Muscle layer of colon (tissue), 2 donors: ENCODE measurements around the gene MAN1C1.
A peak's percentile ranks its signal among the peaks of the same experiment; 100 is the strongest.
"Not testable (repeated sequence)": the region's sequence is repeated elsewhere in the genome, so short reads cannot be mapped to it uniquely, and the experiment has no call there.

Experiments used
- H3K27ac ChIP-seq: one replicate; pipeline ENCODE4 v1.7.0; 2013; ENCODE audit warnings: low read depth, mild to moderate bottlenecking, low read length, moderate library complexity
- H3K27me3 ChIP-seq, 2 donors: one replicate each; pipeline ENCODE4 v1.7.0; 2013; ENCODE audit warnings: low read length in 2 of 2, mild to moderate bottlenecking in 2 of 2; ENCODE audit not compliant: insufficient read depth in 2 of 2, control insufficient read depth in 1 of 2
- H3K36me3 ChIP-seq: one replicate; pipeline ENCODE4 v1.7.0; 2013; ENCODE audit warnings: mild to moderate bottlenecking, low read length; ENCODE audit not compliant: insufficient read depth
- H3K4me1 ChIP-seq: one replicate; pipeline ENCODE4 v1.7.0; 2013; ENCODE audit warnings: mild to moderate bottlenecking, low read length; ENCODE audit not compliant: insufficient read depth
- H3K4me3 ChIP-seq, 2 donors: one replicate each; pipeline ENCODE4 v1.7.0; 2013; ENCODE audit warnings: low read length in 2 of 2, low read depth in 1 of 2, mild to moderate bottlenecking in 1 of 2, moderate library complexity in 1 of 2
- H3K9ac ChIP-seq: one replicate; pipeline ENCODE4 v1.7.0; 2013; ENCODE audit warnings: low read length
- H3K9me3 ChIP-seq: one replicate; pipeline ENCODE4 v1.7.0; 2013; ENCODE audit warnings: mild to moderate bottlenecking, low read length
- donor health status: abdominal sarcoma.
- donor health status: Adenocarcinoma of cecum.

MAN1C1 gene

DNA sequence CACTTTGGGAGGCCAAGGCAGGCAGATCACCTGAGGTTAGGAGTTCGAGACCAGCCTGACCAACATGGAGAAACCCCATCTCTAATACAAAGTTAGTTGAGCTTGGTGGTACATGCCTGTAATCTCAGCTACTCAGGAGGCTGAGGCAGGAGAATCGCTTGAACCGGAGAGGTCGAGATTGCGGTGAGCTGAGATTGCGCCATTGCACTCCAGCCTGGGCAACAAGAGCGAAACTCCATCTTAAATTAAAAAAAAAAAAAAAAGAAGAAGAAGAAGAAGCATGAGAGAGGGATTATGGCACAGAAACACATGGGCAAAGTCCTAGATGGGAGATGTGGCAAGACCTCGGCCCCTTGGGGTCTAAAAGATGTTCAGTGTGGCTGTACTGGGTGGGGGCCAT, 82.5 kb downstream of the MAN1C1 start:
- Histone ChIP-seq H3K27ac (peak overlapping the region; percentile 73), H3K4me1 (peaks cover 89% of the 10 kb centered on the region)
- not testable (repeated sequence) for H3K9me3 ChIP-seq, H3K36me3 ChIP-seq, H3K4me3 ChIP-seq, H3K27me3 ChIP-seq, H3K9ac ChIP-seq

DNA sequence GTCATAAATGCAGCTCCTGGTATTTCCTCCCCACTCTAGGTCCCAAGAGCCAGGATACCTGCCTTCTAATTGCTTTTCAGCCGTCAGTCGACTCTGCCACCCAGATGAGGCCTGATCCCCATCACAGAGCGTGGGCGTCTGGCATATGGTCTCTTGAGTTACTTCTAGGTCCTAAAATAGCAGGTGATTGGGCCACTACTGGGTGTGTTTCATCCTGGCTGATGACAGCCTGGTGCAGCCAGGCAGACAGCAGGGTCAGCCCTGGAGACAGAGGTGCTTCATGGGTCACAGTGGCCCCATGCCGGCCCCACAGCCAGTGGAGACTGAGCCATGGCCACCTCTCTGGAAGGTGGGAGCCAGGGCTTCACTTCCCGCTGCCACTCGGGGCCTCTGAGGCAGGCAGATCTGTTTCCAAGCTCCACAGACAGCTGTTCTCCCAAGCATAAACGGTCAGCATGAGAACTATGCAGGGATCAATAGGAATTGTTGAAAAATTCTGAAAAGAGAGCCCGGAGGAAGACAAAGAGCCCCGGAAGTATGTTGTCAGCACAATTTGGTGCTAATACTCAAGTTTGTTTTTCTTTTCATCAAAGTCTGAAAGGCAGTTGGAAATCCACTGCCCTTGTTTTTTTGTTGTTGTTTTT, 83.0 kb downstream of the MAN1C1 start:
- H3K4me3 ChIP-seq = peak overlapping the region in 1 of 2 donors; percentile 17
- no peaks in the 10 kb centered on the region for H3K9me3 ChIP-seq
- no peaks in the 10 kb centered on the region for H3K27me3 ChIP-seq
- peaks cover 87% of the 10 kb centered on the region for H3K4me1 ChIP-seq
- H3K36me3 ChIP-seq = no peaks in the 10 kb centered on the region
- no peak overlapping the region for H3K9ac ChIP-seq
- peak overlapping the region; percentile 73 for H3K27ac ChIP-seq

DNA sequence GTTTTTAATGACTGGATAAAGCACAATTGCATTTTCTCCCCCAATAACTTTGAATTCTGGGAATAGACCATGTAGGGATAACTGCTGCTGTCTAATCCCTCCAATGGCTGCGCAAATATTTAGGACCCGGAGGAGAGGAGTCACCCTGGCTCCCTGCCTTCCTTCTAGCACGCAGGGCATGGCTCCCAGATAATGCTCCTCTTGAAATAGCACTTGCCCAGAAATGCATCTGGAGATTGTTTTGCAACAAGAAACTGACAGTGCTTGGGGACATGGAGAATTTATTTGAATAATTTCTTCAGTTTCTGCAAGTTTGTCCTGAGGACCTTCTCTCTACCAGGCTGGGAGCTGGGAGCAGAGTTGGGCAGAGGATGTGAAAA, 83.5 kb downstream of the MAN1C1 start:
- H3K9ac ChIP-seq = no peak overlapping the region
- peak overlapping the region in 1 of 2 donors; percentile 17 for H3K4me3 ChIP-seq

DNA sequence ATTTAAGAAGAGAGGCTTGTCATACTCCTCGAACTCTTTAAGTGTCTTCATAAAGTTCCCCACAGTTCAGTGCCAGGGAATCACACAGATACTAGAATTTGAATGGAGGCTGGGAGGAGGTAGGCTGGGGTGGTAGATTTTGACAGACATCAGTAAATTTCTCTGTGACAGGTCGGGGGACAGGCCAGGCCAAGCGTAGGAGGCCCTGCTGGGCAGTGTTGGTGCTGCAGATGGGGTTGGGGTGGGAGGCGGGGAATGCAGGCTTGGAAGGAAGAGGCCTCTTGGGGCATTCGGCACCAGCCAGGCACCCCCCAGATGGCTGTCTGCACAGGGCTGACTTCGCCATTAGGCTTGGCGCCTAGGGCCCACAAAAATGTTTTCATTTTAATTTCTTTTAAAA, 84.0 kb downstream of the MAN1C1 start:
- peak overlapping the region in 1 of 2 donors; percentile 9 for H3K4me3 ChIP-seq
- H3K4me1 ChIP-seq = peaks cover 80% of the 10 kb centered on the region

More for the DNA sequence above, 83.5 kb downstream of the MAN1C1 start:
- Histone ChIP-seq H3K27me3 (no peaks in the 10 kb centered on the region), H3K4me1 (peaks cover 82% of the 10 kb centered on the region), H3K36me3 (no peaks in the 10 kb centered on the region), H3K9me3 (no peaks in the 10 kb centered on the region), H3K27ac (peak overlapping the region; percentile 73)

DNA sequence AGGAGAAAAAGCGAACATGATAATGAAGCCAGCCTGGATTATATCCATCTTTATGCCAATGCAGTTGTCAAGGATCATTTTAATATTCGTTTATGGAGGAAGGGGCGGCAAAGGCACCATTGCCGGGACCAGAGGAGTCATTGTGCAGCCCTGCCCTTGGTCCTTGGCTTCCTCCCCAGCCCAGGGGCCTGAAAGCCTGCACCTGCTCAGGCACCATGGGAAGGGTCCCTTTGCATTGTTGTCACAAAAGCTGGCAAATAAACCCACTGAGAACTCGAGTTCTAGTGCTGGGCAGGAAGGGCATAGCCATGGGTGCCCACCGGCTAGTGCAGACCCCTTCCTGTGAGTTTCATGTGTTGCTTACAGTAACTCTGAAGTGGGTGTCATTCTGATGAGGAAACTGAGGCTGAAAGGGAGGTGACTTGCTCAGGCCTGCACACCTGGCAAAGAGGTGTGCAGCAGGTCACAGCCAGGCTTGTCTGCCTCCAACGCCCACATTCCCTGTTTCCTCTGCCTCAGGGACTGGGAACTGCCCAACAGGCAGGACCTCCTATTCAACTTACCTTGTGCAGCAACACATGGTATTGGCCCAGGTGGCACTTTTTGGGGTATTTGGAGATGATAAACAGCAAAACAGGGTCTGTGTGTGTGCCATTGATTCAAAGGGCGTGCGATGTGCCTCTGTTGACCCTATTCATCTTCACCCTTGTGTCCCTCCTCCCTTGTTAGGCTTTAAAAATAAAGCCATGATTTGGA, 84.6 kb downstream of the MAN1C1 start:
- no peaks in the 10 kb centered on the region for H3K9me3 ChIP-seq
- H3K4me3 ChIP-seq = no peak overlapping the region
- H3K4me1 ChIP-seq = peaks cover 77% of the 10 kb centered on the region
- H3K27me3 ChIP-seq = no peaks in the 10 kb centered on the region
- H3K36me3 ChIP-seq = no peaks in the 10 kb centered on the region
- H3K9ac ChIP-seq = no peak overlapping the region
- H3K27ac ChIP-seq = peak overlapping the region; percentile 67

More for the DNA sequence above, 84.0 kb downstream of the MAN1C1 start:
- Histone ChIP-seq H3K27ac (peak overlapping the region; percentile 67), H3K9me3 (no peaks in the 10 kb centered on the region), H3K9ac (no peak overlapping the region), H3K27me3 (no peaks in the 10 kb centered on the region), H3K36me3 (no peaks in the 10 kb centered on the region)

DNA sequence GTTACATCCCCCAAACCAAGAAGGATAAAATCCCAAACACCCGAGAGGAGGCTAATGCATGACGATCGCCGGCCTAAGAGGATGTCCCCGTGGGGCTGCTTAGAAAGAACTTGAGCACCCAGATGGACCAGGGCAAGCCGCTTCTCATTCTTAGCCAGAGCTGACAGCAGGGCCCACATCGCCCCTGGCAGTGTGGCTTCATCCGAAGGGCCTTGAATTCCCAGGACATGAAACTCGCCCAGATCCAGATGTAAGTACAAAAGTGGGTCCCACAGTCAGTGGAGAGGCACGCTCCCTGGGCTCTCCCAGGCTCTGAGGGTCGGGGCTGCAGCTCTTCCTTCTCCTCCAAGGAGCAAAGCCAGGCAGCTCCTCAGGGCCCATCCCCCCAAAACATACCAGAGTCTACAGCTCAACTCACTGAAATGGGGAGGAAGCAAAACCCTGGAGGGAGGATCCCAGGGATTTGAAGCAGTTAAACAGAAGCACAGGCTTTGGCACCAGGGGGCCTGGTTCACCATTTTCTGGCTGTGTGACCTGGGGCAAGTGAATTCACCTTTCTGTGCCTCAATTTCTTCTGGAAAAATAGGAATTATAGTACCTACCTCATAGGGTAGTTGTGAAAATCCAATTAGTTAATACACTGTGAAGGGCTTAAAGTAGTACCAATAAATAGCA, 85.6 kb downstream of the MAN1C1 start:
- no peak overlapping the region for H3K4me3 ChIP-seq
- H3K9ac ChIP-seq = no peak overlapping the region
- no peaks in the 10 kb centered on the region for H3K27me3 ChIP-seq
- peaks cover 78% of the 10 kb centered on the region for H3K4me1 ChIP-seq
- H3K9me3 ChIP-seq = no peaks in the 10 kb centered on the region
- H3K36me3 ChIP-seq = no peaks in the 10 kb centered on the region
- H3K27ac ChIP-seq = peak overlapping the region; percentile 60

DNA sequence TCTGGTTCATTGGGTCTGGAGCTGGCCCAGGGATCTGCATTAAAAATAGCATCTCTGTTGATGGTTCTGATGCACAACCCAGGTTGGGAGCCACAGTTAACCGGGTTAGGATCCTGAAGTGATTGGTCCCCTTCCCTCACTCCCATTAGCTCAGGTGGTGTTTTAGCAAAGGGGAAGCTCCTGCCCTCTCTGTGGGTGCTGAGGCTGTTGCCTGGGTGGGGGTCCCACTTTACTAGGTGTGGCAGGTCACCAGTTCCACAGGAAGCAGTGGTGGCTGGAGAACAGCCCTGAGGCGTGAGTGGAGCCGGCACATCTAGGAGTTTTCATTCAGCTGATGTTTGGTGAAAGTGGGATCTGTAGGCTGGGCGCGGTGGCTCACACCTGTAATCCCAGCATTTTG, 86.5 kb downstream of the MAN1C1 start:
- peaks cover 77% of the 10 kb centered on the region for H3K4me1 ChIP-seq
- H3K27ac ChIP-seq = no peak overlapping the region
- no peak overlapping the region for H3K4me3 ChIP-seq

DNA sequence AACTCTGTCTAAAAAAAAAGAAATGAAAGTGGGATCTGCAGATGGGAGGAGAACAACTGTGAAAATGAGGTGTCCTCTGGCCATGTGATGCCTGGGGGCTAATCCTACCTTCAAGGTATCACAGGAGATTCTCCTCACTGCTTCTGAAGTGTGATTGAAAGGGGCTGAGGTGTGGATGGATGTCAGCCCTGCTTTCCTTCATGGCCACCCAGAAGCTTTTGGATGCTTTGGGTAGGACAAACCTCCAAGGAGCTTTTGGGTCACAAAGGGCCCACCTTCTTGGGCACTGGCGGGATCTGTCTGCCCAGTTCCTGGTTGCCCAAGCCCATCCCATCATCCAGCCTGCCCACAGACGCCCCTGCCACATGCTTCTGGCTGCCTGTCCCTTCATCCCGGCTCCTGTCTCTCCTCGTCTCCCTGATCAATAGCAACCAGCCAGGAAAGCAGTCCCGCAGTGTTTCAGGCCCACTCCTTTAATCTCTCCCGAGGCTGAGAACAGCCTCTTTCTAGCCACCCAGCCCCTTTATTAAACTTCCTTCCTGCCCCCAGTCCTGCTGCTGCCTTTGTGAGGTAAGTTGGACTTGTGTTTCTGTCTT, 87.2 kb downstream of the MAN1C1 start:
- no peak overlapping the region for H3K27ac ChIP-seq
- no peak overlapping the region for H3K4me3 ChIP-seq
- H3K9me3 ChIP-seq = no peaks in the 10 kb centered on the region
- H3K36me3 ChIP-seq = no peaks in the 10 kb centered on the region
- H3K27me3 ChIP-seq = no peaks in the 10 kb centered on the region
- no peak overlapping the region for H3K9ac ChIP-seq
- H3K4me1 ChIP-seq = peaks cover 74% of the 10 kb centered on the region

More for the DNA sequence above, 86.5 kb downstream of the MAN1C1 start:
- Histone ChIP-seq H3K36me3 (no peaks in the 10 kb centered on the region), H3K27me3 (no peaks in the 10 kb centered on the region), H3K9me3 (no peaks in the 10 kb centered on the region), H3K9ac (no peak overlapping the region)

DNA sequence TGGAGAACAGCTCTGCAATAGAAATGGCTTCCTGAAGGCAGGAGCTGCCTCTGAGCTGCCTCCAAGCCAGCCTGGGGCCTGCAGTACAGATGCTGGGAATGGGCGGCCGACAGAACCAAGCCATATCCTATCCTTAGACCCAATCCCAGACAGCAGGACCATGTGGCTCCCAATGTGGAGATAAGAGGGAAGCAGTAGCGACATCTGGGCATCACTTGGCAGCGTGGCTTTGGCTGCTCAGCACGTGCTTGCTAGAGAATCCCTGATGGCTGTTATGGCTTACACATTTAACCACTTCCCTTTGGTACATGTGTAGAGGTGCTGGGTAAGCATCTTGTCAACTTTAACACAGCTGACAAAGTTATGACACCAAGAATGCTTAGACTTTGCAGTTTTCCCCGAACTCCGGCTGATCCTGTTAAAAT, 87.7 kb downstream of the MAN1C1 start:
- no peaks in the 10 kb centered on the region for H3K27me3 ChIP-seq
- no peaks in the 10 kb centered on the region for H3K9me3 ChIP-seq
- peaks cover 73% of the 10 kb centered on the region for H3K4me1 ChIP-seq
- H3K9ac ChIP-seq = no peak overlapping the region
- H3K4me3 ChIP-seq = no peak overlapping the region
- H3K36me3 ChIP-seq = no peaks in the 10 kb centered on the region
- no peak overlapping the region for H3K27ac ChIP-seq

DNA sequence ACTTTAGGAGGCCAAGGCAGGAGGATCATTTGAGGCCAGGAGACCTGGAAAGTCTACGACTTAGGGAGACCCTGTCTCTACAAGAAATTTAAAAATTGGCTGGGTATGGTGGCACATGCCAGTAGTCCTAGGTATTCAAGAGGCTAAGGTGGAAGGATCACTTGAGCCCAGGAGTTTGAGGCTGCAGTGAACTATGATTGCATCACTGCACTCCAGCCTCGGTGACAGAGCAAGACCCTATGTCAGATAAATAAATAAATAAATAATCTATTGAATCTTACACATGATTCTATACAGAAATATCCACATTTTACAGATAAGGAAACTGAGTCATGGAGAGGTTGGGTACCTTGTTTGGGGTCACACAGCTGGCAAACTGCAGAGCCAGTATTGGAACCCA, 89.1 kb downstream of the MAN1C1 start:
- Histone ChIP-seq H3K9ac (no peak overlapping the region), H3K9me3 (no peaks in the 10 kb centered on the region), H3K27ac (no peak overlapping the region), H3K36me3 (no peaks in the 10 kb centered on the region), H3K4me3 (no peak overlapping the region), H3K27me3 (no peaks in the 10 kb centered on the region), H3K4me1 (peaks cover 59% of the 10 kb centered on the region)
